Measurements from ENCODE around the gene B3GNT3.

GRCh38 chr19:17784201-17785008 is 10.5 kb upstream of the B3GNT3 start:
- TF ChIP-seq POLR2AphosphoS5 (IDR thresholded peaks at IDR 0.05; ENCODE audit: low read depth, low read length), result no peak
- no peak for TF ChIP-seq POLR2A (IDR thresholded peaks at IDR 0.05; ENCODE audit: low read depth, low read length)
- TF ChIP-seq TAF1 (IDR thresholded peaks at IDR 0.05; ENCODE audit: borderline replicate concordance, low read depth, low read length), result no peak
